ENCODE results near the gene RING1.
"Not testable (repeated sequence)": the region's sequence is repeated elsewhere in the genome, so short reads cannot be mapped to it uniquely, and the experiment has no call there.

The RING1 gene

GRCh38 chr6:33206027-33206863 lies 2.1 kb upstream of the RING1 start:
- DNase-seq (ENCODE audit: low spot score), result no peak

GRCh38 chr6:33206864-33207551 lies 1.3 kb upstream of the RING1 start:
- DNase-seq (ENCODE audit: low spot score), result peak; percentile 81

GRCh38 chr6:33207552-33208090 lies 679 bp upstream of the RING1 start:
- no peak for DNase-seq (ENCODE audit: low spot score)

- DNase-seq (ENCODE audit: low spot score), result no peak
Measured at GRCh38 chr6:33209856-33210255, 1.6 kb downstream of the RING1 start.

- DNase-seq (ENCODE audit: low spot score), result no peak
Measured at GRCh38 chr6:33211136-33211535, 2.8 kb downstream of the RING1 start.

- DNase-seq (ENCODE audit: low spot score), result no peak
Measured at GRCh38 chr6:33211666-33212422, 3.5 kb downstream of the RING1 start.

GRCh38 chr6:33212857-33213165 lies 4.5 kb downstream of the RING1 start:
- DNase-seq (ENCODE audit: low spot score), result no peak

GRCh38 chr6:33213166-33213988 lies 5.1 kb downstream of the RING1 start:
- DNase-seq (ENCODE audit: low spot score), result no peak

GRCh38 chr6:33213989-33214335 lies 5.7 kb downstream of the RING1 start:
- no peak for DNase-seq (ENCODE audit: low spot score)

GRCh38 chr6:33215271-33216116 lies 7.2 kb downstream of the RING1 start:
- DNase-seq (ENCODE audit: low spot score), result no peak

GRCh38 chr6:33216117-33216649 lies 7.9 kb downstream of the RING1 start:
- DNase-seq (ENCODE audit: low spot score), result no peak

GRCh38 chr6:33217246-33217645 lies 8.9 kb downstream of the RING1 start:
- DNase-seq (ENCODE audit: low spot score), result no peak

- no peak for DNase-seq (ENCODE audit: low spot score)
Measured at GRCh38 chr6:33217681-33218080, 9.4 kb downstream of the RING1 start.

- DNase-seq (ENCODE audit: low spot score), result not testable (repeated sequence)
Measured at GRCh38 chr6:33226503-33227120, 18.3 kb downstream of the RING1 start.

GRCh38 chr6:33235221-33235634 lies 26.9 kb downstream of the RING1 start:
- no peak for DNase-seq (ENCODE audit: low spot score)

- no peak for DNase-seq (ENCODE audit: low spot score)
Measured at GRCh38 chr6:33236328-33236727, 28.0 kb downstream of the RING1 start.

- DNase-seq (ENCODE audit: low spot score), result no peak
Measured at GRCh38 chr6:33236852-33237251, 28.6 kb downstream of the RING1 start.

- no peak for DNase-seq (ENCODE audit: low spot score)
Measured at GRCh38 chr6:33237741-33238140, 29.4 kb downstream of the RING1 start.

- DNase-seq (ENCODE audit: low spot score), result no peak
Measured at GRCh38 chr6:33241968-33242367, 33.7 kb downstream of the RING1 start.

- no peak for DNase-seq (ENCODE audit: low spot score)
Measured at GRCh38 chr6:33243476-33243875, 35.2 kb downstream of the RING1 start.

All from kidney capillary endothelial cell (primary cell).